Activated T-cell treated with anti-CD3 and anti-CD28 coated beads for 4 hours (primary cell): Measurements from ENCODE around the gene FAR2.
A peak's percentile ranks its signal among the peaks of the same experiment; 100 is the strongest.
"Not testable (repeated sequence)": the region's sequence is repeated elsewhere in the genome, so short reads cannot be mapped to it uniquely, and the experiment has no call there.

Experiments
- DNase-seq: peaks from one replicate; pipeline ENCODE4 v3.0.0-alpha.2; 2020

The FAR2 gene

DNA sequence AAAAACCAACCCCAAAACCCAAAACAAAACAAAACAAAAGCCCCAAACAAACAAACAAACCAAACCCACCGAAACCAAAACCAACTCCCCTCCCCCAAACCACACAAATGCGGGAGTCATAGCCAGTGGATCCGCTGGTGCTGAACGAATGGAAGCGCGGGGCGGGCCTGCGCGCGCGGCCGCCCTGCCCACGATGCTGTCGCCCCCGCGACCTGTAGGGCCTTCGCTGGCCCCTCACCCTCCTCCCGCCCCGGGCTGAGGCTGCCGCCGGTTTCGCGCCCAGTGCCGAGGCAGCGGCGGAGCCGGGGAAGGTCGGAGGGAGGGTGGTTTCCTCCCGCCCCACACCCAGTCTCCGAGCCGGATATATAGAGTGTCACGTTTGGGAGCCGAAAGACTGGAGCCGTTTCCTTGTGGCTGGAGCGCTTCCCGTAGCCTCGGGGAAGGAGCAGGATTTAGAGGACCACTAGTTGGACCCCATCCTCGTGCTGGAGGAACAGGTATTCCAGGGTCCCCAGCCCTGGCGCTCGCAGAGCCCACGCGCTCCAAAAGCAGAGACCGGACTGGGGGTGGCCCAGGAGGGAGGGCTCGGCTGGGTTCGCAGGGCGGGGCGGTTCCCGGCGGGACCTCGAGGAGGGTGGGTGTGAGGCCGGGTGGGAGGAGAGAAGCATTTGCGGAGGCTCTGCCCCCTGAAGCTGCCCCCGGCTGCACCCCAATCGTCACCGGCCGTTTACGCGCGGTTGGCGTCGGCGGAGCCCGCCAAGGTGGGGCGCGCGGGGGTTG, at the start of gene FAR2:
Gene FAR2 (plus strand): TSS at position 368 of the 780 bp plus-strand sequence. CDS start 121,172 bp downstream, outside the sequence.
- peak; percentile 30 for DNase-seq

DNA sequence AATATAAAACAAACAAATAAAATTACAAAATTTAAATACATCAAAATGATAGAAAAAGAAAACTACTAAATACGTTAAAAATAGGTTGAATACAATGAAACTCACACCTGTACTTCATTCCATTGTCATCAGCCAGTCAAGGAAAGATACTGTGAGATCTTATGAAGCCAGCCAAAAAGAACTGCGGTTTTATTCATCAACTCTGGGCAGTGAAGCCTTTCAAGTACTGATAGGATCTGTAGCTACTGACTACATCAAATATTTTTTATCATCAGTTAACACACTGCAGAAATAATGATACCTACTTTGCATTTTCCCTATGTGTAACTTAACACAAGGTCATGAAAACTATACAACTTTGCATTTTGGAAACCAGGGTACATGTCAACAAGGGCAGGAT, 46.3 kb upstream of the FAR2 start:
- DNase-seq, result no peak

DNA sequence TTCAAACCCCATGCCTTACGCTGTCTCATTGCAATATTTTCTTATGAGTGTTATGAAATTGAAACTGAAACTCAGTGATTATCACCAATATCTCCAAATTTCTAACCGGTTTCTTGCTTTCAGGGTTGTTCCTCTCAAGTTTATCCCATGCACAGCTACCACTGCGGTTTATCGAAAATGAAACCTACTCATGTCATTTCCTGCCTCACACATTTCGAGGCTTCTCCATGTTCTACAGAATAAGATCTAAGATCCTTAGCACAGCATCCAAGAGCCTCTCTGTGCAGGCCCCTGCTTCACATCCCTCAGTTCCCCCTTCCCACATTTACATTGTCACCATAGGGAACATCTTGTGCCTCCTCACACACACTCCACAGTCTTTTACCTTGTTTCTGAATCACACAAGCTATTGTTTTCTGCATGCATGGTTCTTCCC, 45.5 kb upstream of the FAR2 start:
- peak; percentile 15 for DNase-seq

DNA sequence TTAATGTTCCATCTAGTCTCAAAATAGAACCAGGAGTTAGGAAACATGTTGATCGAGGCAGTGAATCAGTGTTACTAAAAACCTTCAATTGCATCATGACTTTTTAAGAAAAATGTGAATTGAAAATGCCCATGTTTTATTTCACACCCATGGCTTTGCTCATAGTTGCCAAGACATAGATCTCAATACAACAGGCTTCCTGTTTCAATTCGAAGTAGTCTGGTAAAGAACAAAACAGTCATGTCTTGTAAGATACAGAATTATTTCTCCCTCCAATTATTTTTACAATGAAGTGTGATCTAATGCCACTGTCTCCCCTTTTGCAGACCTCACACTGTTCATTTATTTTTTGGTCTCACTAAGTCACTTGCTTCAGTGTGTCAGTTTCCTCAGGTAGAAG, 44.6 kb upstream of the FAR2 start:
- DNase-seq, result no peak

DNA sequence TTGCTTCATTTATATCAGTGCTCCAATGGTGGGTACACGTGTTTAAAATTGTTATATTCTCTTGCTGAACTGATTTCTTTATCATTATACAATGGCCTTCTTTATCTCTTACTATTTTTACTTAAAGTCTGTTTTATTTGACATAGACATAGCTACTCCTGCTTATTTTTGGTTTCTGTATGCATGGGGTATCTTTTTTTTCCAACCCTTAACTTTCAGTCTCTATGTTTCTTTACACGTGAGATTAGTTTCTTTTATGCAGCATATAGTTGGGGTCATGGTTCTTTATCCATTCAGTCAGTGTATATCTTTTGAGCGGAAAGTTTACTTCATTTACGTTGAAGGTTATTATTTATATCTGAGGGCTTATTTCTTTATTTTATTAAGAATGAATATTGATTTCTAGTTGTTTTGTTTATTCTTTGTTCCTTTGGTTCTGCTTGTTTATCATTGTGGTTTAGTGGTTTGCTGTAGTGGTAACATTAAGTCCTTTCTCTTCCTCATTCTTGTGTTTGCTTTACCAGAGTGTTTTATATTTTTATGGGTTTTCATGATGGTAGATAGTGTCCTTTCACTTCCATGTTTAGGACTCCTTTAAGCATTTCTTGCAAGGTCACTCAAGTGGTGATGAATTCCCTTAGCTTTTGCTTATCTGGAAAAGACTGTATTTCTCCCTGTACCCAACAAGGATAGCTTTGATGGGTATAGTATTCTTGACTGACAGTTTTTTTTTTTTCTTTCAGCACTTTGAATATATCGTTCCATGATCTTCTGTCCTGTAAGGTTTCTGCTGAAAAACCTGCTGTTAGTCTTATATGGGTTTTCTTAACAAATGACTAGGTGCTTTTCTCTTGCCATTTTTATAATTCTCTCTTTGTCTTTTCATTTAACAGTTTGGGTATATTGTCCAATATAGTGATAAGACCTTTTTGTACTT, 38.3 kb upstream of the FAR2 start:
- no peak for DNase-seq

DNA sequence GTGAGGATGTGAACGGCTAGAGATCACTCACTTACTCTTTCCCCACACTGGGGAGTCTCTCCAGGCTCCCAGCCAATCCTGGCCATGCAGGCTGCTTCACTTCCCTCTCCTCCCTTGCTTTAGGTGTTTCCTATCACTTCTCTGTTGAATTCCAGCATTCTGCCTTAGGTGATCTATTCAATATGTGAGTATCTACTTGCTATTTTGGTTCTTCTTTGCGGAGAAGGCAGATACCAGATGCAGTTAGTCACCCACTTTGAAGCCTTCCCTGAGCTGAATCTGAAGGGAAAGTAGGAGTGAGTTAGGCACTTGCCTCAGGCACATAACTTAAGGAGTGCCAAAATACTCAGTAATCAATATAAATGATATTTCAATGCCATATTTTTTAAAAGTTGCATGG, 36.0 kb upstream of the FAR2 start:
- DNase-seq, result no peak

DNA sequence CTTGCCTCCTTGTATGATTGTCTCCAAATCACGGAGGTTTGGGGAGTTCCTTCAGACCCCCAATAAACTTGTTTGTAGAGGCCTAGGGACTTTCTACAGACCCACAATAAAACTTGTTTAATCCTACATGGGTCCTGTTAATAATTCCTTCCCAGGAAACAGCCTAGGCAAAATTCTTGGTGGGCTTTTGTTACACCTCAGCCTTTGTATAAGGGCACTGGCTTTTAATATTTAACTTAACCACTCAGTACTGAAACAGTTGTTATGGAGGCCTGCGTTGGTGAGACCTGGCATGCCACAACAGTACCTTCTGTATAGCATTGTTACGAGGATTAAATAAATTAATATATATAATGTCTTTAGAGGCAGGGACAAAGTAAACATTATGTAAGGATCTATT, 32.7 kb upstream of the FAR2 start:
- no peak for DNase-seq

DNA sequence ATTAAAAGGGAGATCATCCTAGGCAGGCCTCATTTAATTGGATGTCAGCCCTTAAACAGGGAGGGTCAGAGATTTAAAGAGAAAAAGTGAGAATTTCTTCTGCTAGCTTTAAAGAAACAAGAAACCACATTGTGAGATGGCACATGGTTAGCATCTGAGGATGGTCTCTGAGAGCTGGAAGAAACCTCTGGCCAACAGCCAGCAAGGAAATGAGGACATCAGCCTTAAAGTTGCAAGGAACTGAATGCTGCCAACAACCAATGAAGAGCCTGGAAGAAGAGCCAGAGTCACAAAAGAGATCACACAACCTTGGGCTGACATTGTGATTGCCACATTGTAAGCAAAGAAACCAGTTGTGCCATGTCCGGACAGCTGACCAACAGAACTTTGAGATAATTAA, 17.5 kb upstream of the FAR2 start:
- DNase-seq, result no peak

DNA sequence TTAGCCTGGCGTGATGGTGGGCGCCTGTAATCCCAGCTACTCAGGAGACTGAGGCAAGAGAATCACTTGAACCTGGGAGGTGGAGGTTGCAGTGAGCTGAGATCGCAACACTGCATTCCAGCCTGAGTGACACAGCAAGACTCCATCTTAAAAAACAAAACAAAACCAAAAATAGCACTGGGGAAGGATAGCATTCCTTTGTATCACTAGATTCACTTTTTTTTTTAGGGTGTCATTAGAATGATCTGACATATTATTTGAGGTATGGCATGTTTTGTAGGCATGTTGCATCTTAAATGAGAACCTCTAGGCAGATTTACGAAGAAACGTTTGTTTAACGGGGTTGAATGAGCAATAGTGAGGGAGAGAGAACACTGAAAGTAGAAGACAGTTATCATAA, 16.8 kb upstream of the FAR2 start:
- no peak for DNase-seq

DNA sequence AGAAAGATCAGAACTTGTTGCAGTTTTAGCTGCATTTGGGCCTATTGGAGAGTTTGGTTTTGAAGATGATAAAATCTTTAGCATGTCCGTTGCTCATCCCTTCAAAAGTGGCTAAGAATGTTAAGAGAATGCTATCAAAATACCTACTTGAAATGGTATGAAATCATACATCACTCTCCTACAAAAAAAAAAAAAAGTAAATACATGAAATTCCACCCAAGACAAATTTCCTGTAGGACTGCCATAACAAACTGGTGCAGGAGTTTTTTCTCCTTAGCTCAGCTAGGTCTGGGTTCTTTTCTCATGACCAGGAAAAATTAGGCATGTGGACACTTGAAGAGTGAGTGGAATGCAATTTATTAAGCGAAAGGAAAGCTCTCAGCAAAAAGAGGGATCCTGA, 15.9 kb upstream of the FAR2 start:
- no peak for DNase-seq

DNA sequence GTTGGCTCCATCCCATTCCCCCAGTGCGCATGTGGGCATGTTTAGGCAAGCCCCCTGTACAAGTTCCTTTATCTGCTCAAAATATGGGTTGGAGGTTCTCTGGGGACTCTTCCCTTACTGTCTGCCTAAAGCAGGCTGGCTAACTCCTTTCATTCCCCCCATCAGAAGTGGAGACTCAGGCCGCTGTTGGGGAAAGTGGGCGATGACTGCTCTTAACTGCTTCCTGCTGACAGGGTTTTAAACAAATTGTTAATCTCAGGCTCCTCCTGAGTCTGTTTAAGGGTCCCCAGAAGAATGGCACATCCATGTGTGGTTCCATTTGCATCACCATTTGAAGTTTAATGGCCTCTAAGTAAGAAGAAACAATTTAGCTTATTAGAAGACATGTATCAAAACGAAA, 15.4 kb upstream of the FAR2 start:
- no peak for DNase-seq

DNA sequence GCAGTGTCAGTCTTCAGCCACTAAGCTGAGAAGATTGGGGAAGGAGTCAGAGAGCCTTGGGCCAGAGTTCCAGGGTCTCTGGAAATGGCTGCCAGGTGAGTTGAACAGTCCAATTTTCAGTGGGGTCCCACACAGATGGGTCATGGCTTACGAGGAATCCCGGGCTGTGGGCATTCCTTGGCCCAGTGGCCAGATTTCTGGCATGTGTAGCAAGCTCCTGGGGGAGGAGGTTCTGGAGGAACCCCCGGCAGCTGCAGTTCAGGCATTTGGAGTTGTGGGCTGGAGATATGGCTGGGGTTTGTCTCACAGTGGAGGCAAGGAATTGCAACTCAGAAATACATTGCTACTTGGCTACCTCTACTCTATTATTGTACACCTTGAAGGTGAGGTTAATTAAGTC, 10.8 kb upstream of the FAR2 start:
- DNase-seq, result not testable (repeated sequence)

DNA sequence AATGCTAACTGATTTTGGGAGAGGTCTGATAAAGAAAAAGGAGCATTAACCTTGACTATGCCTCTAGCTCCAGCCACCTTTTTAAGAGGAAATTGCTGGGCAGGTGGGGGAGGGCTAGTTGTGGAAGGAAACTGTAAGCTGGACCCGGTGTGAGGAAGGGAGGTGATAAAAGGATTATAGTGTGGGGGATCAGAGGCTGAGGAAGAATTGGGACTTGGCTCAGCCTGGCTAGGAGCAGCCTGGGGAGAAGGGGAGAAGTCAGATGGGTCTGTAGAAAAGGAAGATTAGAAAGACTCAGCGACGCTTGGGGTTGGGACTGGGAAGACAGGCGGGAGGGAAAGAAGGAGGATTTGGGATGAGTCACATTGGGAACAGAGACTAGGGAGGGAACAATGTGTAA, 10.2 kb upstream of the FAR2 start:
- DNase-seq, result not testable (repeated sequence)

DNA sequence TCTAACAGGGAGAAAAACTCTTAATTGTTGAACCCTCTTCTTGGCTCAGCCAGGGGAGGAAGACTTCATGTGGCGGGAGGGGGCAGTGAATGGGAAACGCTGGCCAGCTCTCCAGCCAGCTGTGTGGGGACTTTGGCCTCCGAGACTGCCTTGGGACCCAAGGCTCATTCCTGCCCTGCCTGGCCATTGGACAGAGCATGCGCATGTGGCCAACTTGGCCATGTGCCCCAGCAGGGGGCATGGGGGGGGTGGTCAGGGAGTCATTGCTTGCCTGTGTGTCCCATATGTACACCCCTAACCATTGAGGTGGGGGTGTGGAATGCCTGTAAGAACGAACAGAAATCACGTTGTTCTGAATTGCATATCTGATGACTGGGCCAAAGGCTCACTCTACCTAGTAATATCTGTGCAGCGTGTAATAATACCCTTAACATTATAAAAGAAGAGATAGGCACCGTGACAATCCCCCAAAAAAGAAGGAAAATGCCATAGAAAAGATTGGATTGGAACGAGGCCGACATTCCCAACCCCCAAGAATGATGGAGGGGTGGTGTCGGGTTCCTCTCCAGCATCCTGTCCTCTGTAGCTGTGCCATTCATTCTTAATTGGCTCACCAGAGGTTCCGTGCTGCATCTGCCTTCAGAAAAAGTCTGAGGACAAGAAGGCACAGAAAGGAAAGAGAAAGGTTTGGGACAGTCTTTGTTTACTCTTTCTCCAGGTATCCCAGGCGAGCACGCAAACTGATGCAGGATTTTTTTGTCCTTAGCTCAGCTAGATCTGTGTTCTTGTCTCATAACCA, 3.5 kb upstream of the FAR2 start:
- no peak for DNase-seq

DNA sequence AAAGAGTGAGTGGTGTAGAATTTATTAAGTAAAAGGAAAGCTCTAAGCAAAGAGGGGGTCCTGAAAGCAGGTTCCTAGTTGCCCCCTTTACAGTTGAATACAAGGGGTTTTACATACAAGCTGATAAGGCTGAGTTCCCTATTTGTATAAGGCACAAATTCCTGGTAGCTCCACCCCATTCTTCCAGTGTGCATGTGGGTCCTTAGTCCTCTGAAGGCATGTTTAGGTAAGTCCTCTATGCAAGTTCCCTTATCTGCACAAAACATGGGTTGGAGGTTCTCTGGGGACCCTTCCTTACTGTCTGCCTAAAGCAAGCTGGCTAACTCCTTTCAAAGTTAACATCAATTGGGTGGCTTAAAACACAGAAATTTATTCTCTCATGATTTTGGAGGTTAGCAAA, 2.9 kb upstream of the FAR2 start:
- DNase-seq, result no peak

DNA sequence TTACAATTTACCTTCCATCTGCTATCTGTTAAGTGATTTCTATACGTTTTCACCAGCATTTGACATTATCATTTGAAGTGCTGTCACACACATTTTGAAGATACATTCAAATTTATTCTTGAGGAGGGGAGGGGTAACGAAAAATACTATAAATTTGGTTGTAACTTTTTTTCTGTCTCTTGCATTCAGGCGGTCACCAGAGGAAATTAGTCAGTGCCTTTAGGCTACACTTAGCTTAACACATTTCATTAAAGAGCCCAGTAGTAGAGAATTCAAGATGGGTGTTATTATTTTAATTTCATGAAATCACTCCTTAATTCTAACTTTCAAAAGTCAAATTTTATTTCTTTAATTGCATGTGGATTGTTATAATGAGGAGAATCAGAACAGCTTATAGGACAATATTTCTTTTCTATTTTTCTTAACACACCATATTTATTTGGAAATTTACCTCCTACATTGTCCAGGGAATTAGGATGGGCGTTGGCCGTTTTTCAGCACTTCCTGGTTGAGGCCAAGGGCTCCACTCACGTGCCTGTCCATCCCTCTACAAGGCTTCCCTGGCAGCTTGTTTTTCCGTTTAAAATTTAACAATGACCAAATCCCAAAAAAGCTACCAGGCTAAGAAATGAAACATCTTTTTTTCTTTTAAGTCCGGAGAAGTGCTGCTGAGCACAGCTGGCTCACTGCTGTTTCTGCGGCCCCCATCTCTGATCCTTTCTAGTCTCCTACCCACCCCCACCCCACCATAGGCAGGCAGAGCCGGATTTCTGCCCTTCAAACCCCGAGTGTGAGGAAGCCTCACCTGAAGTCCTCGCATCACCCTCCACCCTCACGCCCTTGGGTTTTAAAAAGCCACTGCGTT, 1.1 kb upstream of the FAR2 start:
- no peak for DNase-seq

DNA sequence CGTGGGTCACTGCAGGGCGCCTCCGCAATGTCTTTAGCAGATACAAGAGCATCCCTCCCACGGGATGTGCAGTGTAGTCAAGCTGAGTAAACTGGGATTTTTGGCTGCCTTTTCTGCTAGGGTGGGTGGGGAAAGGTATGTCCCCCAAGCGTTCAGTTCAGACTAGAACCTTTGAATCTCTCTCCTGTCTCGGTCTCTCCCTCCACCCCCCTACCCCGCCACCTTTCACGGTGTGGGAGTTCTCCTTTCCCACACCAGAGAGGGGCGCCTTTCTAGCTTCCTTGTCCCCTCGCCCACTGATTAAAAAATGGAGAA, 525 bp upstream of the FAR2 start:
- DNase-seq, result no peak

DNA sequence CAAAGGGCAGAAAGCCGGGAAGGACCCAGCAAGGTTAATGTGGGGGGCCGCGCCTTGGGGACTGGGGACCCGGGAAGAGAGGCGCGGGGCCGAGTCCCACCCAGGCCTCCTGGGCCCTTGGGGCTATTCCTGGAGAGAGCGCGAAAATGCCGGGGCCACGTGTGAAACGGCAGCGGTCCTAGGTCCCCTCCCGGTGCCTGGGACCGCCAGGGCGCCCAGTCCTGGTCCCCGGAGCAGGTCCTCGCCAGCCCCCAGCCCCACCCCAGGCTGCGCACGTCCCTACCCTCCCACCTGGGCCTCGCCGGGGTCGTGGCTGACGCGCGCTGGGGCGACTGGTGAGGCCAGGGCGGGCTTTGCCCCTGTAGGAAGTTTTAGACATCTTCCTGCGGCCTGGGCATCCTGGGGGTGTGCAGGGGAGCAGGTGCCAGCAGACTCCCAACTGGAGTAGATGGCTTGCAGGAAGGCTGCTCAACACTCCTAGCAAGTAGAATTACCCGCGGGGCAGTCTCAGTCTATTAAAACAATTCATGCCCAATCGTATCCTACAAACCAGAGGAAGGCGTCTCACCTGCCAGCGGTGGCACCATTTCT, 708 bp downstream of the FAR2 start:
- DNase-seq, result no peak

DNA sequence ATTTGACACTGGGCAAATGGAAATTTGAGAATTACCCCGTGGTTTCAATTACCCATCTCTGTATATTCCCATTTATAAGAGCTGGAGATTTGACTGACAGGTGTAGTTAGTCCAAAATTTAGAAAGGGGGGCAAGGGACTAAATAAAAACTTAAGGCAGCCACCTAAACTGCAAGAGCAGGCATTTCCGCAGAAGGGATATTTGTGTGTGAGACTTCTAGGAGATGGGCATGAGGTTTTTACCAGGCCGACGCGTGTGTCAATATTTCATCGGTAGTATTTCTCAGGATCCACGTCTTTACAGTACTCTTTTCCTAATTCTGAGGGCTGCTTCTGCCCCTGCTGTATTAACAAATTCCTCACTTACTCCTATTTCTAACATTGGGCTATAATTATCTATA, 1.4 kb downstream of the FAR2 start:
- DNase-seq, result no peak

DNA sequence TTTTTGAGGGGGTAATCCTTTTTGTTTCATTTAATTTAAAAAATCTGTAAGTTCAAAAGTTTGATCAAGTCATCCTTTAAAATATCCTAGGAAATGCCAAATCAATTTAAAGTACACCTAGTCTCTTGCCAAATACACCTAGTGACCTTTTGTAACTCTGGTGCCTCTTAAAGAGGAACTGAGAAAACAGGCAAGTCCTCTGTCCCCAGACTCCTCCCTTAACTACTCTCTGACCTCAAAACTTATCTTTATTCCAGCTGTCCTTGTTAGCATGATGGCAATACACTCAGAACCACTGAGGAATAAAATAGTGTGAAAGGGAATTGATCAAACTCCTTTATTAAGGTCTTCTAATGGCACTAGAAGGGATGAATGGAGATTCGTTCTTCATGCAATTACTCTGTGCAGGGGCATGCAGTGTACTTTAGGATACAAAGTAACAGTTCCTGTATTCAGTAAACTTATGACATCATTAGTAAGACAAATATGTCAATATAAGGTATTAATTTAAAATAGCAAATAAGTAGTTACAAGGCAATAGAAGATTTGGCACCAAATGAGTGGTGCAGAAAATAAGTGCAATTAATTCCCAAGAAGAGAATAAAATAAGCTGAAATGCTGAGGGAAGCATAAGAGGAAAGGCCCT, 3.3 kb downstream of the FAR2 start:
- no peak for DNase-seq

DNA sequence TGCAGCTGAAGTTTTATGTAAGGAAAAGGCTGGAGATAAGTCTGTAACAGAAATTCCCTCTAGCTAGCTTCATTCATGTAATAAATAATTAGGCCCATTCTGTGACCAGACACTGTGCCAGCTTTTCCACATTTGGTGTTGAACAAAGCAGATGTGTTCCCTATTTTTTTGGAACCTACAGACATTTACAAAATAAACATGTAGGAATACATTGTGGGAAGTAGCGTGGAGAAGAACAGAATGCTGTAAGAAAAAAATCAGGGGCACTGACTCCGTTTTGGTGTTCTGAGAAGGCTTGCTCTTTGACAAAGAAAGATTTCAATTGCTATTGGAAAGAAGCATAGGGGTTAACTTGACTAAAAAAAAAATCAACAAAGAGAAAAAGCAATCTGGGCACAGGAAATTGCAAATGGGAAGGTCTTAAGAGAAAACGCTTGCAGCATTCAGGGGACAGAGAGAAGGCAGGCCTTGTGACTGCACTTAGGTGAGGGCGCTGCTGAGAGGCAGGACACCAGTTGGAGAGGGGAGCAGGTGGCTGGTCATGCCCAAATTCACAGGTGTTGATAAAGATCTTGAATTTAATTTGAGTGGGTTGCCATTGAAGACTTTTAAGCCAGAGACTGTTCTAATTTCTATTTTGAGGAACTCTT, 4.0 kb downstream of the FAR2 start:
- DNase-seq, result no peak
